ENCODE measurements around the gene GDF15.

DNA sequence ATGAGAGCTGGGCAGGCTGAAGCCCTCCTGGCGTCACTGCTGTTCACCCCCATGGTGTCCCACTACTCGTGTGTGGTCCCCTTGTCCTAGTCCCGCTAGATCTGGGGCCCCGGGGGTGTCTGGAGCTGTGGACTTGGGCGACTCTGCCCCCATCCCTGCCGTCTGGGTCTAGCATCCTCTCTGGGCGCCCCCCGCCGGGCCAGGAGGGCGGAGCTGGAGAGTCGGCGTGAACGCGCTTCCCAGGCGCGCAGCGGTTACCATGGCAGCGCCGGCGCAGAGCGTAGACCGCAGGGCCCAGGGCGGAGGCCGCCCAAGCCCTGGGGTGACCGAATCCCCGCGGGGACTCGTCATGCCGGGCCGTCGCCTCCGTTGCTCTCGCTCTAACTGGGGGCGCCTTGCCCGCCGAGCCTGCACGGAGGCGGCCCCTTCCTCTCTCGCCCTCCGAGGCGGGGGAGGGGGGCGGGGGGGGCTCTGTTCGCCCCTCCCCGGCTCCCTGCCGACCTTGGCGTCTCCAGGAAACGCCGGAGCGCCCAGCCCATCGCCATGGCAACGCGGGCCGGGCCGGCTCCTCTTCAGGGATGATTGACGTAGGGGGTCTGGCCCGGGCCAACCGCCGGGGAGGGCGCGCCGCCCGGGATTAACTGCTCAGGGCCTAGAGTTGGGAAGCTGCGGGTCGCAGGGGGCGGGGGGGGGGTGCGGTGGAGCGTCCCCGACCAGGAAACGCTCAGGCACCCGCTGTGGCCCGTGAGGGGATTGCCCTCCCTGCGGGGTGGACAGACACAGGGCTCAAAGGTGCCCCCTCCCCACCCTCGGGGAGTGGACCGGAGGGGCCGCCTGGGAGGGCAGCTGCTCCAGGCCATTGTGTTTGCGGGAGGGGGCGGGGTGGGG lies 43.1 kb downstream of the GDF15 start:
- TF ChIP-seq POLR2A (IDR thresholded peaks at IDR 0.05; ENCODE audit: low read depth, low read length), result no peak
- no peak for TF ChIP-seq POLR2AphosphoS5 (IDR thresholded peaks at IDR 0.05; ENCODE audit: insufficient read depth, low read depth, low read length)
- no peak for TF ChIP-seq JUN (IDR thresholded peaks at IDR 0.05; ENCODE audit: borderline replicate concordance, insufficient read depth, insufficient read length, low read depth)
- no peak for TF ChIP-seq CTCF (IDR thresholded peaks at IDR 0.05; ENCODE audit: extremely low read depth in 1 of 2, insufficient read depth in 1 of 2, low read depth in 1 of 2, low read length in 2 of 2)
- no peak for TF ChIP-seq EZH2 (IDR thresholded peaks at IDR 0.05; ENCODE audit: borderline replicate concordance, low read depth, low read length, severe bottlenecking)
- TF ChIP-seq MAX (IDR thresholded peaks at IDR 0.05; ENCODE audit: insufficient read depth, insufficient read length), result no peak

All from endothelial cell of umbilical vein (primary cell).